Left ventricle myocardium superior (tissue), 1 donor: ENCODE data around the gene FEM1A. TPM values are rescaled to one million over a fixed set of nuclear protein-coding genes. Genes with fewer than 3 reads are reported as not detected.
"Not testable (repeated sequence)": the region's sequence is repeated elsewhere in the genome, so short reads cannot be mapped to it uniquely, and the experiment has no call there.

ENCODE experiments used
- ATAC-seq: fragments of 200-7000 bp; cut with Tn5 transposase; one replicate; pipeline ENCODE4 v1.9.1; 2020; ENCODE audit warnings: mild to moderate bottlenecking, moderate library complexity
- DNase-seq: peaks from one replicate; pipeline ENCODE4 v3.0.0-alpha.2; 2020
- intact Hi-C: fragments of 100-400 bp; cut with micrococcal nuclease; formaldehyde crosslinking; loops from one replicate; pipeline ENCODE4 v1.11.0; 2022
- total RNA-seq: library from RNA; stranded (reverse); fragmentation: NEBNext Ultra II Directional; extraction: Animal tissue kit (Norgen Biotek cat#: 25700); gene quantifications from one replicate; pipeline ENCODE4 v1.2.1, GENCODE V29; 2021
- donor health status: DM: no; HTN: yes; CAD: no; lungs with severe emphysema.

The FEM1A gene
- total RNA-seq, 1 donor from 2014 or later = 49.6 TPM

DNA sequence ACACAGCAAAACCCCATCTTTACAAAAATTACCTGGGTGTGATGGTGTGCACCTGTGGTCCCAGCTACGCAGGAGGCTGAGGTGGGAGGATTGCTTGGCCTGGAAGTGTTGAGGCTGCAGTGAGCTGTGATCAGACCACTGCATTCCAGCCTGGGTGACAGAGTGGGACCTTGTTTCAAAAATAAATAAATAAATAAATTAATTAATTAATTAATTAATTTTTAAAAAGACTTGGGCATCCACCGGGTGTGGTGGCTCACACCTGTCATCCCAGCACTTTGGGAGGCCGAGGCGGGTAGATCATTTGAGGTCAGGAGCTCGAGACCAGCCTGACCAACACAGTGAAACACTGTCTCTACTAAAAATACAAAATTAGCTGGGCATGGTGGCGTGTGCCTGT is 13.6 kb downstream of the FEM1A start:
- intact Hi-C loops, DNase-seq, ATAC-seq: not testable (repeated sequence)

DNA sequence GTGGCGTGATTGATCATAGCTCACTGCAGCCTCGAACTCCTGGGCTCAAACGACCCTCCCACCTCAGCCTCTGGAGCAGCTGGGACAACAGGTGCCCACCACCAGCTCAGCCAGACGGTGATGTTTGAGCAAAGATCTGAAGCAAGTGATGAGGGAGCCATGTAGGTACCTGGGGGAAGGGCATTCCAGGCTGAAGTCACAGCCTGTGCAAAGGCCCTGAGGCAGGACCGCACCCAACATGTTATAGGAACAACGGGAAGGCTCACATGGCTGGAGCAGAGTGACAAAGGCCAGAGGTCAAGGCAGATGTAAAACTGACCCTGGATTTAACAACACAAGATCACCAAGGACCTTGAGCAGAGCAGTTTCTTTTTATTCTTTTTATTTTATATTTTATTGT is 14.8 kb downstream of the FEM1A start:
- DNase-seq = no peak
- no peak for ATAC-seq
- intact Hi-C loops = no loop called here

DNA sequence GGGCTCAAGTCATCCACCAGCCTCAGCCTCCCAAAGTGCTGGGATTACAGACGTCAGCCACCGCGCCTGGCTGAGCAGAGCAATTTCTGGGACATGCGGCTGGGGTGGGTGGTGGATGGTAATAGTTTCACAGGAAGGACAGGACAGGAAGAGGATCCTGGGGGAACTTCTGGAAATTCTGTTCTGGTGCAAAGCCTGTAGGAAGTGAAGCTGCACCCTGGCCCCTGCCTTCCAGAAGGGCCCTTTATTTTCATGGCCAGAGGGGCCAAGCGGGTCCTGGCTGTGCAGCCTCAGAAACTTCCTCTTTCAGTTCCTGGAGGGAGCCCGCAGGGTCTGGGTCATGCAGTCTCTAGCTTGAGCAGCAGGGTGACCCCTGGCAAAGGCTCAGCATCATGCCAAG is 15.7 kb downstream of the FEM1A start:
- intact Hi-C loops = no loop called here
- ATAC-seq (no peak), DNase-seq (peak; percentile 58)

DNA sequence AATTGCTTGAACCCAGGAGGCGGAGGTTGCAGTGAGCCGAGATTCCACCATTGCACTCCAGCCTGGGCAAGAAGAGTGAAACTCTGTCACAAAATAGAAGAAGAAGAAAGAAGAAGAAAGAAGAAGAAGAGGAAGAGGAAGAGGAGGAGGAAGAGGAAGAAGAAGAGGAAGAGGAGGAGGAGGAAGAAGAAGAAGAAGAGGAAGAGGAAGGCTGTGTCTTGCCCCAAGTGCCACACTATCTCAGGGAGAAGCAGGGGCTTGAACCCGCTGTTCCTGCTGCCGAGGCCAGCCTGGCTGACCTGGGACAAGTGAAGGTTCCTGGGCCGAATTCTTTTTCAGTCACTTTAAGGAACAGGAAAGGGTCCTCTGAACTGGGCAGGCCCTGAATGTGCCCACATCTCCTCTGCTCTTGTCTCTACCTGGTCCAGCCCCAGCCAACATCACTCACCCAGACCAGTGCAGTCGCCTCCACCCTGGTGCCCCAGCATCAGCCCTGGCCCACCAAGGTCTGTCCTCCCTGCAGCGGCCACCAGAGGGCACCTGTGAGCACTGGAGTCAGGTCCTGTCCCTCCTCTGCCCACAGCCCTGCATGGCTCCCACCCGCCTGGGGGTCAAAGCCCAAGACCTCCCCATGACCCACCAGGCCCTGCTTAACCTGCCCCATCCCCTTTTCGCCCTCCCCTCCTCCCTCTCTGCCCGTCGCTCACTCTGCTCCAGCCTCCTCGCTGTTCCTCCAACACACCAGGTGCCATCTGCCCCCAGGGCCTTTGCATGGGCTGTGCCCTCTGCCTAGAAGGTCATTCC is 20.0 kb downstream of the FEM1A start:
- intact Hi-C loops = no loop called here
- ATAC-seq (peak; percentile 54), DNase-seq (peak; percentile 90)

DNA sequence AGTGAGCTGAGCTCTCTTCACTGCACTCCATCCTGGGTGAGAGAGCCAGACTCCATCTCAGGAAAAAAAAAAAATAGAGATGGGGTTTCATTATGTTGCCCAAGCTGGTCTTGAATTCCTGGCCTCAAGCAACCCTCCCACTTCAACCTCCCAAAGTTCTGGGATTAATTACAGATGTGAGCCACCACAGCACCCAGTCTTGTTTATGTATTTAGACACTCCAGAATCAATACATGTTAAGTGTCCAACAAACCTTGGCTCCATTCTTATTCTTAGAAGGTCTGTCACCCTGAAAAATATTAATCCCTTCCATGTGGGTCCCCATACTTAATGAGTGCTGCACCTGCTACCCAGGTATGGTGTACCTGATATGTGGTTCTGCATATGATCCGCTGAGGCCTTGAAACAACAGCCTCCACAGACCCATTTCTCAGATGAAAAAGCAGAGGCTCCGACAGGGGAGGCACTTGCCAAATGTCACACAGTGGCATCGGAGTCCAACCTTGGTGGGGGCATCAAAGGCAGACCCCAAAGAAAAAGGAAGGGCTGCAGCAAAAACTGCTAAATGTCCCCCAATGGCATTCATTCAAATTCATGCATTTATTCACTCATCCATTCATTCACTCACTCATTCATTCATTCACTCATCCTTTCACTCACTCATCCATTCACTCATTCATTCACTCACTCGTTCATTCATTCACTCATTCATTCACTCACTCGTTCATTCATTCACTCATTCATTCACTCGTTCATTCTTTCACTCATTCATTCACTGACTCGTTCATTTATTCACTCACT is 23.3 kb downstream of the FEM1A start:
- intact Hi-C loops = no loop called here
- ATAC-seq (no peak), DNase-seq (no peak)

DNA sequence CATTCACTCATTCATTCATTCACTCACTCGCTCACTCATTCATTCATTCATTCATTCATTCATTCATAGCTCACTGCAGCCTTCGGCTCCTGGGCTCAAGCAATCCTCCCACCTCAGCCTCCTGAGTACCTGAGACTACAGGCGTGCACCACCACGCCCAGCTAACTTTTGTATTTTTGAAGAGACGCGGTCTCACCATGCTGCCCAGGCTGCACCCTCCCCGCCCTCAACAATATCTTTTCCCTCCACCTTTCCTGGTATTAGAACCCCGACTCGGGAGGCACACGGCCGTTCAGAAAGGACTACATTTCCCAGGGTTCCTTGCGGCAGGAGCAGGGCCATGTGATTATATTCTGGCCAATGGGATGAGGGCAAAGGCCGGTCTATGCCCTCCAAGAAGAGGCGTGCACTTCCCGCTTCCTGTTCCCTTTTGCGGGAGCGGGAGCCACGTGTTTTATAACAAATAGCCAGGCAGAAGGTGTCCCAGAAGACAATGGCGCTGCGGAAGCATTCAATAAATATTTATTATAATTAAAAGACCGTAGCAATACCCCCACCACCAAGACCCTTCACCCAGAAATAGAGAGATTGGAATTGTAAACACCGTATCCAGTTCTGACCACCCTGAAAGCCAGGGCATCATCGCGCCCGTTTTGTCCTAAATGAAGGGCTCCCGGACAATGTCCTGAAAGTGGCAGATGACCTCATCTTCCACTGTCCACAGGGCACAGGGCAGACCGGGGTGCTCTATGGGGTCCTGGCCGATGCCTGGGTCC is 24.1 kb downstream of the FEM1A start:
- DNase-seq (peak; percentile 86), ATAC-seq (peak; percentile 88)
- intact Hi-C loops = no loop called here

DNA sequence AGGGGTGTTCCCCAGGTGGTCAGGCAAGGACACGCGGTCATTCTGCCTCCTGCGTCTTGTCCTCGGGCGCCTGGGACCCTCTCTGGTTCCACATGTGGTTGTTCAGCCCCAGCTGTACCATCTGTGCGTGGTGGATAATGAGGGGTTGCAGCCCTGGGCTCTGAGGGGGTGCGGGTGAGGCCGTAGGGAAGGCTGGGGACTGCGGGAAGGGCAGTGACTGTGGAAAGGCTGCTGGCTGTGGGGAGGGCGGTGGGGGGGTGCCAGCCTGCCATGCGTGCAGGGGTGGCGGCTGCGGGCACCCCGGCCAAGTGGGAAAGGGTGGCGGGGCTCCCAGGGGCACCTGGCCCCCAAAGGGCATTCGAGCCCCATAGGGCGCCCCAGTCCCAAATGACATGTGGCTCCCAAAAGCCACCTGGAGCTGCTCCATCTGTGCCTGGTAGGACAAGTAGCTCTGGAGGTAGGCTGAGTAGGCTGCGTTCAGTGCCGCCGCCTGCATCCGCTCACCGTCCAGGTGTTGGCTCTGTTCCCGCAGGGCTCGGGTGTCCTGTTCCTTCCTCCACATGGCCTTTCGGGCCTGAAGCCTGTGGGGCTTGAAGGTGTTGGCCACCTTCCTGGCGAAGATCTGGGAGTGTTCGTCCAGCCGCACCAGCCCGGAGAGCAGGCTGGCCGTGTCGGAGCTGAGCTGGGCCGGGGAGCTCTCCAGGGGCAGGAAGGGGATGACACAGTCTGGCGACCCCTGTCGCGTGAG is 24.8 kb downstream of the FEM1A start:
- DNase-seq (no peak), ATAC-seq (no peak)
- intact Hi-C loops = no loop called here

DNA sequence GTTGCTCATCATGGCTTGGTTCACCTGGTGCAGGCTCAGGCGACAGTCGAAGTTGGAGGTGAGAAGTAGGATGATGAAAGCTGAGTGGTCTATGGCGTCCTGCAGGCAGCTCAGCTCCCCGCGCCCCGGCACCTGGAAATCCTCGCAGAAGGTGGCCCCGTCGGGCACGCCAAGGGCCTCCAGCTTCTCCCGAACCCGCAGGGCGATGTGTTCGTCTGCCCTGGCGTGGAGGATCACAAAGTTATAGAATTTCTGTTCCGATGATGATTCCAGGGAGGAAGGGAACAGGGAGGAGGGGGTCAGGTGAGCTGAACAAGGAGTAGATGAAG is 25.4 kb downstream of the FEM1A start:
- ATAC-seq (no peak), DNase-seq (no peak)
- intact Hi-C loops = no loop called here

DNA sequence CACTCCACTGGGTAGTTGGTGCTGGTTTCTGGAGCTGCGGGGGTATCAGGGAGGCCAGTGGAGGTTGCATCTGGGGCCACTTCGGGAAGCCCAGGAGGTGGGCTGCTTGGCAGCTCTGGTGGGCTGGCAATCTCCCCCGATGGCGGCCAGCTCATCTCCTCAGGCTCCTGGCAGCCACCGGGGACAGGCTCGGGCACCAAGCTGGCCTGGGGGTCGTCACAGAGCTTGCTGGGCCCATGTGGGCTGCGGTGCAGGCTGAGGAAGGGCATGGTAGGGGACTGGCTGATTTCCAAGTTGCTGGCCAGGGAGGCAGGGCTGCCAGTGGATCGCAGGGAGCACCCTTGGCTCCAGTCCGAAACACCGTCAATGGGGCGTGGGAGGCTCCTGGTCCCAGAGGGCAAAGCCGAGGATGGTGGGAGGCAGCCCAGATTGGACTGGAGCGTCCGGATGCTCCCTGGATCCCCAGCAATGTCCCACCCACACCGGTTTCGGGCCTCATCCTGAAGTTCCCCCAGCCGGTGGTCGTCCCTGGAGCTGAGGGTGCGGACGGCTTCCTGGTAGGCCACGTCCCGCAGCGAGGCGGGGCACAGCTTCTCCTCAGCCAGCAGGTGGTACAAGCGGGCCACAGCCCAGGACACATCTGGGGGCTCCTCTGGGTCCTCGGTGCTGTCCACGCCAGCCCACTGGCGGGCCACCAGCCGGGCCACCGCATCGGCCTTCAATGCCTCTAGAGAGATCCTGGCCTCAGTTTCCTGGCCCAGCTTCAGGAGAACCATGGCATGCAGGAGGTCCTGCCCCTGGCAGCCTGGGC is 26.1 kb downstream of the FEM1A start:
- intact Hi-C loops = no loop called here
- ATAC-seq = no peak
- peak; percentile 40 for DNase-seq

DNA sequence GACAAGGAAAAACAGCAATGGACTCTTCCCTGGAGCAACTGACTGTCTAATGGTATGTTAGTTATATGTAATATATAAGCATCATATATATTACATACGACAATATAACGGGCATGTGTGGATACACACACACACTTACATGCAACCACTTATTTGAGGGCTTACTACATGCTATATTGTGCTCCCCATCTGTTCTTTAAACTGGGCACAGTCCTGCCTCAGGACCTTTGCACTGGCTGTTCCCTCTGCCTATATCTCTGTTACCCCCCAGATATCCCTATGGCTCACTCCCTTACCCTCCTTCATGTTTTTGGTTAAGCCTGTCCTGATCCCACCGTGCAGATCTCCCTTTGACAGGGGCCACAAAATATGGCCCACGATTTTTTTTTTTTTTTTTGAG is 29.7 kb downstream of the FEM1A start:
- DNase-seq (no peak), ATAC-seq (no peak)
- intact Hi-C loops = no loop called here

DNA sequence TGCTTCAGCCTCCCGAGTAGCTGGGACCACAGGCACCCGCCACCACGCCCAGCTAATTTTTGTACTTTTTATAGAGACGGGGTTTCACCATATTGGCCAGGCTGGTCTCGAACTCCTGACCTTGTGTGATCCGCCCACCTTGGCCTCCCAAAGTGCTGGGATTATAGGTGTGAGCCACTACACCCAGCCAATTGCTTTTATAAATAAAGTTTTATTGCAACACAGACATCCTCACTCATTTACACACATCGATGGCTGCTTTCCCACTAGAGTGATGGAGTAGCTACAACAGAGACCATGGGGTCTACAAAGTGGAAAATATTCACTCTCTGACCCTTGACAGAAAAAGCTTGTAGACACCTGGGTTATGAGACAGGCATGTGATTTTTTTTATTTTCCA is 30.8 kb downstream of the FEM1A start:
- intact Hi-C loops, DNase-seq, ATAC-seq: not testable (repeated sequence)

DNA sequence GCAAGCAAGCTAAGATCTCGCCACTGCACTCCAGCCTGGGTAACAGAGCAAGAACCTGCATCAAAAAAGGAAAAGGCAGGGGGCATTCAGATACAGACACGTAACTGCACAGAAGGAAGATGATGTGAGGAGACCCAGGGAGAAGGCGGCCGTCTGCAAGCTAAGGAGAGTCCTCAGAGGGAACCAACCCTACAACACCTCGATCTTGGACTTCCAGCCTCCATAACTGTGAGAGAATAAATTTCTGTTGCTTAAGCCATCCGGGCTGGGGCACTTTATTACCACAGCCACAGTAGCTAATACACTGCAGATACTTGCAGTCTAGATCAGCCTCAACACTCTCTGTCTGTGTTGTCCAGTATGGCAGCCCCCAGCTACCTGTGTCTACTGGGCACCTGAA is 32.0 kb downstream of the FEM1A start:
- no peak for DNase-seq
- no peak for ATAC-seq
- intact Hi-C loops = no loop called here

DNA sequence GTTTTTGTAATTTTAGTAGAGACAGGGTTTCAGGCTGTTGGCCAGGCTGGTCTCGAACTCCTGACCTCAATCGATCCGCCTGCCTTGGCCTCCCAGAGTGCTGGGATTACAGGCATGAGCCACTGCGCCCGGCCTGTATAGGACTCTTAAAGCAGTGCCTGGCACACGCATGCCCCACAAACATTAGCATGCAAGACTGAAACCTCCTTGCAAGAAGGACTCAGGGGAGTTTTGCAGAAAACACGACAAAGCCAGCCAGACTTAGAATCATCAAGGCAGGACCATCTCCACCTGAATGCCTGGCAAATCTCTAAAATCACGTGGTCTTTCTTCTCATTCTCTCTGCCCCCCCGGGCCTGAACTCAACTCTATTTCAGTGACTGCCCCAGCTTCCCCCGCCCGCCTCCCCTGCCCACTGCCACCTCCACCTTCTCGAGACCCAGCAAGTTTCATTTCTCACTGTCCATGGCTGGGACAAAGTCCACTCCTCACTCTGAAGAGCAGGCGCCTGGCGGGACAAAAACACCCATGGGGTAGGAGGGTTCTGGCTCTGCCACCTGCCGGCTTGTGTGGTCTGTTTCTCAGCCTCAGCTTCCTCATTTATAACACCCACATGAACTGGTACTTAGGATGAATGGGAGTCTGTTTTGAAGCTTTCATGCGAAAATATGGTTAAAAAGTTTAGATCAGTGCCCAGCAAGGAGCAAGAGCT is 37.6 kb downstream of the FEM1A start:
- intact Hi-C loops = no loop called here
- no peak for DNase-seq
- ATAC-seq = no peak

DNA sequence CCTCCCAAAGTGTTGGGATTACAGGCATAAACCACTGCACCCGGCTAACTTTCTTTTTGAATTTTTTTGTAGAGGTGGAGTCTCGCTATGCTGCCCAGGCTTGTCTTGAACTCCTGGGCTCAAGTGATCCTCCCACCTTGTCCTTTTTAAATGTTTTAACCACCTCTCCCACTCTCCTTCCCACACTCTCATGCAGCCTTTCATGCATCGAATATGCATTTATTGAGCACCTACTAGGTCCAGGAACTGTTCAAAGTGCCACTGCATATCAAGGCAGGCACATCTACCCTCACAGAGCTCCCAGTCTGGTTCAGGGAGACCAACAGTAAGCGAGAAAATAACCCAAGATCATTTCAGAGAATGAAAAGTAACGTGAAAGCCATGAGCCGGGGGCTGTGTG is 38.8 kb downstream of the FEM1A start:
- intact Hi-C loops = no loop called here
- no peak for DNase-seq
- no peak for ATAC-seq

DNA sequence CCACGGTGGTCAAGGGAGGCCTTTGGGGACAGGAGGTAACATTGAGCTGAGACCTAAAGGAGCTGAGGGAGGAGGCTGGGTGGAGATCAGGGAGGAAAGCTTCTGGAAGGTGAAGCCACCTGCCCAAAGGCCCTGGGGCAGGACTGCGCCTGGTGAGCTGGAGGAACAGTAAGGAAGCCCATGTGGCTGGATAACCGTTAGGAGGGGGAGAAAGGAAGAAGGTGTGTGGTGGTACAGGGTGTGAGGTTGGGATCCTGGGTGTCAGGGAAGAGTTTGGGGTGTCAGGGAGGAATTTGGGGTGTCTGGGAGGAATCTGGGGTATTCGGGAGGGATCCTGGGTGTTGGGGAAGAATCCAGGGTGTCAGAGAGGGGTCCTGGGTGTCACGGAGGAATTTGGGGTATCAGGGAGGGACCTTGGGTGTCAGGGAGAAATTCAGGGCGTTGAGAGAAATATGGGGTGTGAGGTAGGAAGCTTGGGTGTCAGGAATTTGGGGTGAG is 39.3 kb downstream of the FEM1A start:
- intact Hi-C loops = no loop called here
- no peak for DNase-seq
- ATAC-seq = peak; percentile 15

DNA sequence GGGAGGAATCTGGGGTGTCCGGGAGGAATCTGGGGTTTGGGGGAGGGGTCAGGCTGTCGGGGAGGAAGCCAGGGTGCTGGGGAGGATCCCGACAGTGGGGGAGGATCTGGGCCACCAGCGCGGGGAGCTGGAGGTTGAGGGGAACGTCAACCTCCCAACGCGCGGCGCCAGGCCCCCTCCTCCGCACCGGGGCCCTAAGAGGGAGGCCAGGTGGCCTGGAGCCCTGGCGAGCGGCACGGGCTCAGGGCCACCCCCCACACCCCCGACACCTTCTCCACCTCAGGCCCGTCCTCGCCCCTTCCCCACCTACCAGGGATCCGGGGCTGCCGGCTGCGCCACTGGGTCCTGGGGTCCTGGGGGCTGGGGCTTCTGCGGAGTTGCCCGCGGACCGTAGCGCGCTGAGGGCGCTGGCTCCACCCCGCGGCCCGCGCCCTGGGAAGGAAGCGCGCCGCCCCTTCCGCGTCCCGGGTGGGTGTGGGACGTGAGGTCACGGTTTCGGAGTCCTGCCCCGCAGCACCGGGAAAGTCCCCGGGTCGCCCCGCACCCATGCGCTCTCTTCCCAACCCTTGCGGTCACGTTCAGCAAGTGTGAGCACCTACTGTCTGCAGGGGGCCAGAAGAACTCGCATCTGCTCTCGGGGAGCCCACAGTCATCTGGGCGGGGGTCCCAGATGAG is 39.9 kb downstream of the FEM1A start, which contains the start of gene TICAM1:
TSS of gene TICAM1 (minus strand) at position 409 of the 675 bp plus-strand sequence. CDS start 13,335 bp downstream, outside the sequence.
- intact Hi-C loops = no loop called here
- ATAC-seq (peak; percentile 98), DNase-seq (peak; percentile 89)

DNA sequence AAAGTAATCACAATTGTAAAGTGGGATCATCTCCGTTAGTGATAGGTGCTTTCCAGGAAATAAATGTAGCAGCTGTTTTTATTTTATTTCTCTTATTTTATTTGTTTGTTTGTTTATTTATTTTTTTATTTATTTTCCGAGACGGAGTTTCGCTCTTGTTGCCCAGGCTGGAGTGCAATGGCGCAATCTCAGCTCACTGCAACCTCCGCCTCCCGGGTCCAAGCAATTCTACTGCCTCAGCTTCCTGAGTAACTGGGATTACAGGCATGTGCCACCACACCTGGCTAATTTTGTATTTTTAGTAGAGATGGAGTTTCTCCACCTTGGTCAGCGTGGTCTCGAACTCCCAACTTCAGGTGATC is 40.4 kb downstream of the FEM1A start:
- DNase-seq, intact Hi-C loops: not testable (repeated sequence)
- ATAC-seq = peak; percentile 39
